Retinal pigment epithelial cell (primary cell): ENCODE measurements around the gene NAA38.

ENCODE experiments used
- DNase-seq: peaks from one replicate; pipeline ENCODE4 v3.0.0-alpha.2; 2010; ENCODE audit warnings: low read depth
- H3K4me3 ChIP-seq: 2 replicates; pipeline ENCODE4 v1.5.1; 2011; ENCODE audit warnings: mild to moderate bottlenecking, low read length, control low read depth, moderate library complexity
- CTCF ChIP-seq: conservative IDR thresholded peaks from 2 replicates; pipeline ENCODE4 v1.5.1; 2011; ENCODE audit warnings: low read depth, low read length, control low read depth, inconsistent platforms

The NAA38 gene

GRCh38 chr17:7834542-7834956 is 22.8 kb downstream of the NAA38 start:
- no peak for TF ChIP-seq CTCF
- DNase-seq: no peak
- peak overlapping the region; percentile 64 for H3K4me3 ChIP-seq

GRCh38 chr17:7833795-7834541 is 23.4 kb downstream of the NAA38 start, which contains the start of gene KDM6B:
Gene KDM6B, plus strand, starts transcription at chr17:7834217. Its CDS starts 11,338 bp downstream, at chr17:7845555.
- DNase-seq: no peak
- H3K4me3 ChIP-seq: peak within 1 kb of the TSS; percentile 64
- no peak for TF ChIP-seq CTCF

GRCh38 chr17:7833011-7833794 is 24.2 kb downstream of the NAA38 start:
- H3K4me3 ChIP-seq: peak overlapping the region; percentile 64
- no peak for TF ChIP-seq CTCF
- no peak for DNase-seq

GRCh38 chr17:7832431-7832830 is 24.9 kb downstream of the NAA38 start:
- no peak for TF ChIP-seq CTCF
- DNase-seq: no peak
- no peak overlapping the region for H3K4me3 ChIP-seq

- H3K4me3 ChIP-seq: no peak overlapping the region
- no peak for TF ChIP-seq CTCF
- DNase-seq: no peak
Observed at GRCh38 chr17:7831233-7831632, 26.1 kb downstream of the NAA38 start.

GRCh38 chr17:7830616-7831015 is 26.7 kb downstream of the NAA38 start:
- no peak overlapping the region for H3K4me3 ChIP-seq
- DNase-seq: no peak
- no peak for TF ChIP-seq CTCF
